Measurements from ENCODE around the gene LRRC32. TPM values are rescaled to one million over a fixed set of nuclear protein-coding genes. Genes with fewer than 3 reads are reported as not detected.

The LRRC32 gene
- total and polyA plus RNA-seq, 10 of the 15 experiments (the other 5 are each of a cell fraction or from before 2014, with no cell fraction given), result 0.56 to 20.8 (median 7.4) TPM

DNA sequence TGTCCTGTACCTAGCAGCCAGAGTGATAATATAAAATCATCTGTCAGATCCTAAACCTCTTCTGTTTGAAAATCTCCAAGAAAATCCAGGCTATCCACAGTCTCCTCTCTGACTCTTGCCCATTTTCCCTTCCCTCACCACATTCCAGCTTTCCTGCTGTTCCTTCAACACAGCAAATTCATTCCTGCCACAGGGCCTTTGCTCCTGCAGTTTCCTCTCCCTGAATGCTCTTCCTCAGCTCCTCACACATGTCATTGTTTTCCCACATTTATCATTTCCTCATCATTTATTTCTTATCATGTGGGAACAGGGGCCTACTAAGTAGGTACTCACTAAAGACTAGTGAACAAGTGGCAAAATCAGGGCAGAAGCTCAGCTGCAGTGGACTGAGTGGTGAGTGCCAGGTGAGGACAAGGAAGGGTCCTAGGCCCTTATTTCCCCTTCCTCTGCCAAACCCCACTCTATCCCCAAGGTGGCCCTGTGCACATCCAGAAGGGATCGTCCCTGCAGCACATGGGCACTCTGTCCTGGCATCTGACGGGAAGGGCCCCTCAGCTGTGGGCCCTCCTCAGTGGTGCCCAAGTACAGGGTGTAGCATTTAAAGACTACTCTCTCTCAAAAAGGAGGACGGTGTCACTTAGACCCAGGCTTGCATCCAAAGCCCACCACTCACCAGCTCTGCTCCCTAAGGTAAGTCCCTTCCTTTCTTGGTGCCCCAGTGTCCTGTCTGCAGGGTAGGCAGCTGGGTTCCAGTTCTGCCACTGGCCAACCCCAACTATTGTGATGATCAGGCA is 2.0 kb downstream of the LRRC32 start (continued):
- TF ChIP-seq PKNOX1 (IDR thresholded peaks at IDR 0.05) (no peak), ATF7 (IDR thresholded peaks at IDR 0.05; ENCODE audit: low read depth) (no peak), IKZF1 (conservative IDR thresholded peaks at IDR 0.05) (no peak), NFXL1 (IDR thresholded peaks at IDR 0.05; ENCODE audit: borderline replicate concordance) (no peak), TCF12 (IDR thresholded peaks at IDR 0.05; ENCODE audit: low read depth, low read length) (no peak)

DNA sequence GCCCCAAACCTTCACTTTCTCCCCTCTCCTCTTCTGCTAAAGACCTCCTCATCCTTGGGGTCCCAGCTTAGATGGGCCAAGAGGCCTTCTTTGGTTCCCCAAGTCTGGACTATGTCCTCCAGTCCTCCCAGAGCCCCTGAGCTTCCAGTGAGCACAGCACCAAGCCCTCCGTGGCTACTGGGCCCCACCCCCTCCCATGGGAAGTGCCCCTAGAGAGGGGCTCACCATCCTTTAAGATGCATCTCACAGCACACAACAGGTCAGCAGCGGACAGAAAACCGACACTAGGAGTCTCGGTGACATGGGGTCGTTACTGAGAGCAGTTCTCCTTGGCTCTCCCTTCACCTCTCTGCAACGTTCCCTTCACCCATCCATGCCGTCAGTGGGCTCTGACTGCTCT is 2.7 kb downstream of the LRRC32 start:
- no peak overlapping the region; the same call in 1 of the 2 replicates for H3K4me3 ChIP-seq

More for the DNA sequence above, 2.7 kb downstream of the LRRC32 start:
- H2AFZ ChIP-seq (ENCODE audit: control insufficient read depth, low read depth, low read length), result no peak overlapping the region
- H3K27me3 ChIP-seq (replicated peaks in 1 of 2; ENCODE audit: control insufficient read depth in 2 of 2, insufficient read depth in 2 of 2, low read length in 1 of 2), result peaks cover 1 to 8% of the 10 kb centered on the region in 2 experiments; a peak in 2 of 4 replicates
- ChIA-PET CTCF (interaction anchor here (1.2 to 17.2 kb wide), 5 partner anchors 12 to 69 kb away, joined by 5 to 273 read pairs (median 13); no protein-coding TSS in a partner anchor), POLR2A (interaction anchor here (1.1 to 7.5 kb wide), 2 partner anchors 30 to 38 kb away, joined by 6 to 33 read pairs; no protein-coding TSS in a partner anchor), SMC1A (ENCODE audit: uncharacterized antibody, unreplicated experiment) (interaction anchor here (0.9 to 4.8 kb wide), 5 partner anchors 9 to 69 kb away, joined by 3 to 21 read pairs (median 3); no protein-coding TSS in a partner anchor), RAD21 (ENCODE audit: unreplicated experiment) (interaction anchor here (1.3 to 14.5 kb wide), 3 partner anchors 8 to 69 kb away, joined by 3 to 187 read pairs (median 145); no protein-coding TSS in a partner anchor)
- intact Hi-C loops (cut with micrococcal nuclease; ENCODE audit: unreplicated experiment) (no loop called here), in situ Hi-C loops (cut with MboI) (no loop called here)
- H4K20me1 ChIP-seq (ENCODE audit: control insufficient read depth, insufficient read depth), result no peaks in the 10 kb centered on the region
- no peaks in the 10 kb centered on the region for H3K9me3 ChIP-seq (replicated peaks; ENCODE audit: control insufficient read depth, insufficient read depth, low read length)
- BruUV-seq (replicated peaks), result no TSS peak
- H3K27ac ChIP-seq (ENCODE audit: control insufficient read depth, insufficient read depth), result no peak overlapping the region
- no peak for DNase-seq (ENCODE audit: low read depth, low spot score)
- TF ChIP-seq KDM1A (IDR thresholded peaks at IDR 0.05; ENCODE audit: borderline replicate concordance) (no peak), BCL11A (IDR thresholded peaks at IDR 0.05; ENCODE audit: low read depth, low read length) (no peak), ZSCAN29 (IDR thresholded peaks at IDR 0.05) (no peak), BHLHE40 (IDR thresholded peaks at IDR 0.05; ENCODE audit: borderline replicate concordance in 1 of 2, low read depth in 2 of 2, low read length in 1 of 2) (no peak), HCFC1 (IDR thresholded peaks at IDR 0.05; ENCODE audit: low read length) (no peak), NFYA (IDR thresholded peaks at IDR 0.05; ENCODE audit: borderline replicate concordance, low read depth, low read length) (no peak), TCF12 (IDR thresholded peaks at IDR 0.05; ENCODE audit: low read depth, low read length) (no peak), KAT2A (conservative IDR thresholded peaks at IDR 0.05; ENCODE audit: control insufficient read depth, low read depth, low read length) (no peak), CHD4 (IDR thresholded peaks at IDR 0.05) (no peak), ZNF217 (IDR thresholded peaks at IDR 0.05) (no peak), TARDBP (IDR thresholded peaks at IDR 0.05; ENCODE audit: borderline replicate concordance) (no peak), NFYB (IDR thresholded peaks at IDR 0.05; ENCODE audit: insufficient read depth, low read depth, low read length) (no peak)
- TF ChIP-seq, protein P1, sequence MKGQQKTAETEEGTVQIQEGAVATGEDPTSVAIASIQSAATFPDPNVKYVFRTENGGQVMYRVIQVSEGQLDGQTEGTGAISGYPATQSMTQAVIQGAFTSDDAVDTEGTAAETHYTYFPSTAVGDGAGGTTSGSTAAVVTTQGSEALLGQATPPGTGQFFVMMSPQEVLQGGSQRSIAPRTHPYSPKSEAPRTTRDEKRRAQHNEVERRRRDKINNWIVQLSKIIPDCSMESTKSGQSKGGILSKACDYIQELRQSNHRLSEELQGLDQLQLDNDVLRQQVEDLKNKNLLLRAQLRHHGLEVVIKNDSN (IDR thresholded peaks at IDR 0.05; ENCODE audit: borderline replicate concordance, extremely low read length, insufficient read depth, low read depth, low read length), result no peak
- no peak overlapping the region for H3K9ac ChIP-seq (ENCODE audit: control insufficient read depth, insufficient read depth, low read length)
- H3K36me3 ChIP-seq (ENCODE audit: control insufficient read depth in 2 of 2, insufficient read depth in 2 of 2, low read length in 1 of 2), result no peaks in the 10 kb centered on the region
- FAIRE-seq, result no peak
- WGBS (ENCODE audit: insufficient coverage, insufficient replicate concordance, low lambda C conversion rate, missing lambda C conversion rate), result 57% methylated on average over 7 of the region's 7 CpGs
- no peak for ATAC-seq
- H3K4me2 ChIP-seq (ENCODE audit: control insufficient read depth, insufficient read depth), result peak overlapping the region; percentile 27; the same call in 1 of the 2 replicates
- H3K4me1 ChIP-seq (ENCODE audit: control insufficient read depth, insufficient read depth, low read length), result peaks cover 62% of the 10 kb centered on the region
- H3K79me2 ChIP-seq (ENCODE audit: control insufficient read depth, insufficient read depth, low read length), result no peaks in the 10 kb centered on the region
